Hippocampal formation (tissue), 2 donors: ENCODE data around the gene SRGN.
"Not testable (repeated sequence)": the region's sequence is repeated elsewhere in the genome, so short reads cannot be mapped to it uniquely, and the experiment has no call there.

ENCODE experiments used
- DNase-seq, 2 donors: peaks; one replicate each; lab custom pipeline; 2025; lab: John Stamatoyannopoulos, UW

The SRGN gene, protein sequence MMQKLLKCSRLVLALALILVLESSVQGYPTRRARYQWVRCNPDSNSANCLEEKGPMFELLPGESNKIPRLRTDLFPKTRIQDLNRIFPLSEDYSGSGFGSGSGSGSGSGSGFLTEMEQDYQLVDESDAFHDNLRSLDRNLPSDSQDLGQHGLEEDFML

DNA sequence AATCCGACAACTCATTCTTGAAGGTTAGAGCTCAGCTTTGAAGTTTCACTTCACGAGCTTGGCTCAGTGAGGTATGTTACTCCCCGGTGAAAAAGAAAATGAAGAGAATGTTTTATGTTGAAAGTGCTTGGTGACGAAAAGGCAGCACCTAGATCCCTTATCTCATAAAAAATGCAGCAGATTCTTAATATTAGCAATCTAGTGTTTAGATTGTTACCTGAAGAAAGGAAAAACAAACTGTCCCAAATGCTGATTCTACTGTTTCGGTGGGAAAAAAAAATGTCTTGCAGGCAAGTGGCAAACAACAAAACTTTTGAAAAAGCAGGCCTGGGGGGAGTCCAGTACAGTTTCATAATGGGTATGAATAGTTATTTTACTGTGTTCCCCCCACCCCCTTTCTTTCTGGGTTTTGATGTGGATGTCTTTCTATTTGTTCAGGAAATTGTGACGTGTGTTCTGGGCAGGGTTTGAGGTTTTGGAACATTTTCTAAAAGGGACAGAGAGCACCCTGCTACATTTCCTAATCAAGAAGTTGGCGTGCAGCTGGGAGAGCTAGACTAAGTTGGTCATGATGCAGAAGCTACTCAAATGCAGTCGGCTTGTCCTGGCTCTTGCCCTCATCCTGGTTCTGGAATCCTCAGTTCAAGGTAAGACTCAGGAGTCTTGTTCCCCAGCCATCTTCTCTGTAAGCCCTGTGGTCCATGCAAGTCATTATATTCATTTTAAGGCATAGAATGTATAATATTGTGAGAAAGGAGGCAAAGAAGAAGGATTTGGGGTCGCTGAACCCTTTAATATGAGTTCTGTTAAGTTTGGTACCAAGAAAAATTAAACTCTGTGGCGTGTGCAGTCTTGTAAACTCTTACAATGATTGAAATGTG lies at the start of gene SRGN:
TSS of gene SRGN (plus strand) at position 514 of the 881 bp plus-strand sequence. CDS start at position 569, 55 bp downstream.
- DNase-seq, result peak; percentile 3 to 15

DNA sequence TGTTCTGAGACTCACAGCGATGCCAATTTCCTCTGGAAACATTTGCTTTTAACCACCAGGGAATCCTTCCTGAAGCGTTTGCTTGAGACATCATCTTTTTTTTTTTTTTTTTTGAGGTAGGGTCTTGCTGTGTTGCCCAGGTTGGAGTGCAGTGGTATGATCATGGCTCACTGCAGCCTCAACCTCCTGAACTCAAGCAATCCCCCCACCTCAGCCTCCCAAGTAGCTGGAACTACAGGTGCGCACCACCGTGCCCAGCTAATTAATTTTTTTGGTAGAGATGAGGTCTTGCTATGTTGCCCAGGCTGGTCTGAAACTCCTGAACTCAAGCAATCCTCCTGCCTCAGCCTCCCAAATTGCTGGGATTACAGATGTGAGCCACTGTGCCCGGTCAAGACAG lies 47.0 kb upstream of the SRGN start:
- not testable (repeated sequence) for DNase-seq

DNA sequence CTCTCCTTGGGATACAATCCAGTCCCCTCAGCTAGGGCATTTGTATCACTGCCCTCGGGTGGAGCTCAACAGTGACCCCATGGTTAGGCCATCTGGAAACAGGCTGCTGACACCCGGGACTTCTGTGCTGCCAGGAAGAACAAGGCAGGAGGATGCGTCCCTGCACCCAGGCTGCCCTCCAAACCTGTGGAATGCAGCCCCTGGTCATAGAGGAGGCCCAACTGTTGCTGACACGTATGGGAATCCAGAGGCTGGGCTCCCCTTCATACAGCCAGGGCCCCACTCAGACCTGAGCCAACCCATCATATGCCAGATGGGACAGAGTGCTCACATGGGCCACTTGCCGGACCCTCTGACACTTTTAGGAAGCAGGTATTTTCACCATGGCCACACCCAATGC lies 45.5 kb upstream of the SRGN start:
- no peak for DNase-seq

DNA sequence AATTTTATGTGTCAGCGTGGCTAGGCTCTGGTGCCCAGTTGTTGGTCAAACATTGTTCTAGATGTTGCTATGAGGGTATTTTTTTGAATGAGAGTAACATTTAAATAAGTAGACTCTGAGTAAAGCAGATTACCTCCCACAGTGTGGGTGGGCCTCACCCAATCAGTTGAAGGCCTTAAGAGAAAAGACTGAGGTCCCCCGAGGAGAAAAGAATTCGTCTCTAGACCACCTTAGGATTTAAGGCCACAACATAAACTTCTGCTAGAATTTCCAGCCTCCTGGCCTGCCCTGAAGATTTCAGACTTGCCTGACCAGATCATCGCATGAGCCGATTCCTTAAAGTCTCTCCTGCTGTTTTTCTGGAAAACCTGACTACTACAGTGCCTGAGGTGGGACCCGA lies 45.1 kb upstream of the SRGN start:
- DNase-seq, result no peak

DNA sequence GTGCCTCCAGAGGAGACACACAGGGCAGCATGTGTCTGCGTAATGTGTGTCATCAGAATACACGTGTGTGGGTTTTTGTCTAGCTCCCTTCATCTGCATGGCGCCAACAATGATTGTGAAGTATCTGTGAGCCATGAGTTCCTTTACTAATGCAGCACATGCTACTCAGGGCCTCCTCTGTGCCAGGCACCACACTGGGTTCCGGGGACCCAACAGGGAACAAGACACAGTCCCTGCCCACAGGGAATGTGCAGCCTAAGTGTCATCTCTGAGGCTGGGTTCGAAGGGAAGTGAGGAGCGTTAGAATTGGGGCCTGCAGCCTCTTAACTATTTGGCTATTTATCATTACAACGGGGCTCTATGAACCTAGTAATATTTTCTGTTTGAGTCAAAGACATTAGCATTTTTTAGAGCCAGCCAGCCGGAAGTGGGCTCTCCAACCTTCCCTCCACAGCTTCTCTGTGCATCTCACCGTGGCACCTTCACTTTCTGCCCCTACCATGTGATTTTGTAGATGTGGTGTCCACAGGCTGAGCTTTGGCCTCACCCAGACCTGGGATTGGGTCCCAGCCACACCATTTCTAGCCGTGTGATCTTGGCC lies 43.9 kb upstream of the SRGN start:
- DNase-seq, result no peak

DNA sequence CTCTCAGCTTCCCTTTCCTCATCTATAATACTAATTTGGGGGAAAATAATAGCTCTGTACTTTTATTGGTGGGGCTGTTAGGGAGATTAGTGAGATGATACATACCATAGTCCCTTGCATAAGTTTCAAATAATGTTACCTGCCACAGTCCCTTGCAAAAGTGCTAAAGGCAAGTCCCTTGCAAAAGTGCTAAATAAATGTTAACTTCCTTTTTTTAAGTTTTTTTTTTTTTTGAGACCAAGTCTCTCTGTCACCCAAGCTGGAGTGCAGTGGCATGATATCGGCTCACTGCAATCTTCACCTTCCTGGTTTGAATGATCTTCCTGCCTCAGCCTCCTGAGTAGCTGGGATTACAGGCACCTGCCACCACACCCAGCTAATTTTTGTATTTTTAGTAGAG lies 43.4 kb upstream of the SRGN start:
- DNase-seq, result no peak

DNA sequence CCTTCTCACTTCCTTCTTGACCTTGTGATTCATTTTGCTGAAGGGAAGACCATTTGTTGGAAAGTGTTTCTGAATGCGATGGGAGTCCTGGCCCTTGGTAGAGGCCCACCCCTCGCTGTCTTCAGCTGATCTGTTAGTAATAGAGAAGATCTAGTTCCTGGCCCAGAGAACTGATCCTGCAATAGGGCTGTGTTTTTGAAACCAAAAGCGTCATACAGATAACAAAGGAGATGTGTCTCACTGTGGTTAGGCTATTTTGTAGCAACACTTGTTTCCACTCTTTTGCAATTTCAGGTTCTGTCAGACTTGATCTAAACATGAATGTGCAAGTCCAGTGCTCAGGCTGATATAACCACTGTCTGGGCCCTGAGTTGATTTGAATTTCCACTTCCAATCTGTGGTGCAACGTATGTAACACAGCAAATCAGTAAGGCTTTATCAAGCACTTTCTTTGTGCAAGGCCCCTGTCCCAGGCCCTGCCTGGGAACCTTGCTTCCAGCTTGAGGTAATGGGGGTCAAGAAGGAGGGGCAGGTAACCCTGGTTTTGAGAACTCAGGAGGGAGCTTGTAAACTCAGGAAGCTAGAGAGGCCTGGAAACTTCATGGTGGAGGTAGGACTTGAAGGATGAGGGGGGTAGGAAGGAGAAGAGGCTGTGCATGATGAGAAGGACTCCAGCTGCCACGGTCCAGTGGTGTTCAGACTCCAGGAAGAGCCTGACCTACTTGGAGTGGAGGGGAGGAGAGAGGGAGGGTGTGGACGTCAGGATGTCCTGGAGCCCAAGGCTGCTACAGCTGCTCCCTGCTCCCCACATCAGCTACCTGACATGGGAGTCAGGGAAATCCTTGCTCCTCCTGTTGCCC lies 42.2 kb upstream of the SRGN start:
- DNase-seq, result no peak

DNA sequence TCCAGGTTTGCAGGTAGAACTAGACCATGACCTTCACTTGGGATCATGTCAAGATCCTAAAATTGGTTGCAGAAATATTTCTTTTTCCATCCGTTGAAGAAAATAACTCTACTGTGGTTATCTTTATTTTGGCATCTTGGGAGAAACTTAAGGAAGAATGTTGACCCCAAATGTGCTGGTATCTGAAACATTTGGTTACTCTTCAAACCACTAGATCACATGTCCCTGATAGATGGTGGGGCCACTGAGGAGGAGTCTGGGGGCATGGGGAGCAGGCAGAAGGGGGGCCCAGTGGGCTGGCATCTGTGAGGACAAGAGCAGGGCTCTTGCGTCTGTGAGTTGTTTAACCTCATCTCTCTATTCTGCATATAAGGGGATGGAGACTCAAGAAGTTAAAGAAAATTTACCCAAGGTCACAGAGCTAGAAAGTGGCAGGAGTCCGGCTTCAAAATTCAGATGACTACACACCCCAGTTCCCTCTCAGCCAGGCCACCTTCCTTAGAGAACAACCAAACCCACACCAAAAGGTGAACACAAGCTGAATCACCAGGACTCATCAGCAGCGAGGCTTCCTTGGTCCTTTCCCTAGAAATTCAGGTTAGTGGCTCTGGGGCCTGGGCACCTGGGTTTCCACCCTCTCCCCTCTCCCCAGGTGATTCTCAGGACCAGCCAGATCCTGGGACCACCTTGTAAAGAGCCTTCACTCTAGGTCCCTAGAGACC lies 40.6 kb upstream of the SRGN start:
- no peak for DNase-seq

DNA sequence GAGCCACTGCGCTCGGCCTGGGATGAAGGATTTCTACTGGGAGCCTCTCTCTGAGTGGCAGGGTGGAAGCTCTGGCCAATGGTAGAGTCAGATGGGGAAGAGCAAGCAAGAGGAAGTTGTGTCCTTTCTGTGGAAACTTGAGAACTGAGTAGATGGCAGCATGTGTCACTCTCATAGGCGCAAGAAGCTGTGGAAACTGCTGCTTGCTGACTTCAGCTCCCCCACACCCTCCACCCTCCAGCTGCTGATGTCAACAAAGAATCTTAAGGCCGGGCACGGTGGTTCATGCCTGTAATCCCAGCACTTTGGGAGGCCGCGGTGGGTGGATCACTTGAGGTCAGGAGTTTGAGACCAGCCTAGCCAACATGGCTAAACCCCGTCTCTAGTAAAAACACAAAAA lies 39.8 kb upstream of the SRGN start:
- DNase-seq, result peak in 1 of 2 donors; percentile 47

DNA sequence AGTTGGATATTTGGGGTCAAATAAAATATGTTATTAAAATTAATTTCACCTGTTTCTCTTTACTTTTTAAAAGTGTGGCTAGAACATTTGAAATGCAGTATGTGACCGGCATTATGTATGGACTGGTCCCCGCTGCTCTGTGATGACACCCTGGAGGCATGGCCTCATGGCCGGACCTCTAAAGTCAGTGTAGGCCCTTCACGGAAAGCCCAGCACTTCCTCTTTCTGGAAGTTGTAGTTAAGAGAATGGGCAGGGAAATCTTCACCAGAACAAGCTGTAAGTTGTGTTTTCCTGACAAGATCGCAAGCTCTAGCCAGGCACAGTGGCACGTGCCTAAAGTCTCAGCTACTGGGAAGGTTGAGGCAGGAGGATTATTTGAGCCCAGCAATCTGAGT lies 38.3 kb upstream of the SRGN start:
- no peak for DNase-seq

DNA sequence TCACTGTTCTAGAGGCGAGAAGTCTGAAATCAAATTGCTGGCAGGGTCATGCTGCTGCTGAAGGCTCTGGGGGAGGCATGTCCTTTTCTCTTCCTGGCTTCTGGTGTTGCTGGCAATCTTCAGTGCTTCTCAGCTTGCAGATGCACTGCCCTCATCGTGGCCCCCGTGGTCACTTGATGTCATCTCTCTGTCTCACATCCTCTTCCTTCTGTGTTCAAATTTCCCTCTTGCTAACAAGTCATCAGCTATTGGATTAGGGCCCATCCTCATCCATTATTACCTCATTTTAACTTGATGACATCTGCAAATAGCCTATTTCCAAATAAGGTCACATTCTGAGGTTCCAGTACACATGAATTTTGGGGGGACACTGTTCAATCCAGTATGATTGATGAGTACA lies 36.6 kb upstream of the SRGN start:
- no peak for DNase-seq

DNA sequence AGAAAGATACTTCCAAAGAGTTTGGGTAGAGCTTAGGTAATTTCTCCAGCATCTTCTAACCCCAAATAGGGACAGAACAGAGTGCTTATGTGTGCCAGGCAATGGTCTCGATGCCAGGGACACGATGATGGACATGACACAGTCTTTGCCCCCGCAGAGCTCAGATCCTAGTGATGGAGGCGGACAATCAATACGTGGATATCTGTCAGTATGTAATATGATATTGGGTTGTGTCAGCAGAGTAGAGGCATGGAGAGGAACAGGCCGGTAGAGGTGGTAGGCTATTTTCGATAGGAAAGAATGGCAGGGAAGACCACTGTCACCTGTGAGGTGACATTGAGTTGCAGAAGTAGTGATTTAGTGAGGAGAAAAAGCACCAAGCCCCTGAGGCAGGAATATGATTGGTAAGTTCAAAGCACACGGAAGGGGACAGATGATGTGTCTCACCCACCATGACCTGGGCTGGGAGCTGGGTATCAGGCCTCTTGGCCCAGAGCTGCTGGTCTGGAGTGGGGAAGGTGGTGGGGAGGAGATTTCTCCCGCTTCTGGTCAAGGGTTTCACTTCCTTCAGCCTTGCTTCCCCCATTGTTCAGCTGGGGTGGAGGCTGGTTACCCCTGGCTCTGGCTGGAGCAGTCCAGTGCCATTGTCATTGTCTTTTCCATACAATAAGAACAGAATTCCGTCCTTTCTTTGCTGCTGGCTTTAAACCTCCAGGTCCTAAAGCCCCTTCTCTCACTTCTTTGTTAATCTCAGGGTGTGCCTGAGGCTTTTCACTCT lies 36.0 kb upstream of the SRGN start:
- peak in 1 of 2 donors; percentile 5 for DNase-seq

DNA sequence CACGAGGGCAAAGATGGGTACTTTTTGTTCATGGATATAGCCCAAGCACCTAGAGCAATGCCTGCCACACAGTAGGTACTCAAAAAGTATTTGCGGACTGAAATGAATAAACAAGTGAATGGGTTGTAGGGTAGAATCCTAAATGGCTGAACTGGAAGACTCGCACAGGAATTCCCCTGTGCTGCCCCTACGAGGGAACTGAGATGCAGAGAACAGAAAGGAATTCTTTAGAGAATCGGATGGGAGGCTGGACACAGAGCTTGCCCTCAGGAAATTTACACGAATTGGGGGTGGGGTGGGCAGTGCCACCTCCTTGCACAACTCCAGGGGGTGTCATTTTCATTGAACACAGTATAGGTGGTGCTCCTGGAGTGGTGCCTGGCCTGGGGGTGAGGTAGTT lies 35.2 kb upstream of the SRGN start:
- DNase-seq, result no peak

DNA sequence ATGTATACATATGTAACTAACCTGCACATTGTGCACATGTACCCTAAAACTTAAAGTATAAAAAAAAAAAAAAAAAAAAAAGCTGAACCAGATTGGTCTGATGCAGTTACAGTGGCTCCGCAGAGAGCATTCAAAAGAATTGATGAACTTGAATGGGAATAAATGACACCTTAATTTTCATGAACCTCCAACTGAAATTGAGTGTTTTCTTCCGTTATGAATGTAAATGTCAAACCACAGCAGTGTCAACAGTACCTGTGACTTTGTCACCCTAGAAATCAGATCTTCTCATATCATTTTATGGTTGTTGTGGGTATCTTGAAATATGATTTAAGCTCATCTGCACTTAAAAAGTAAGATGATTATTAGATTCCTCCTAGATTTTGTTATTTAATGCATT lies 32.7 kb upstream of the SRGN start:
- no peak for DNase-seq

DNA sequence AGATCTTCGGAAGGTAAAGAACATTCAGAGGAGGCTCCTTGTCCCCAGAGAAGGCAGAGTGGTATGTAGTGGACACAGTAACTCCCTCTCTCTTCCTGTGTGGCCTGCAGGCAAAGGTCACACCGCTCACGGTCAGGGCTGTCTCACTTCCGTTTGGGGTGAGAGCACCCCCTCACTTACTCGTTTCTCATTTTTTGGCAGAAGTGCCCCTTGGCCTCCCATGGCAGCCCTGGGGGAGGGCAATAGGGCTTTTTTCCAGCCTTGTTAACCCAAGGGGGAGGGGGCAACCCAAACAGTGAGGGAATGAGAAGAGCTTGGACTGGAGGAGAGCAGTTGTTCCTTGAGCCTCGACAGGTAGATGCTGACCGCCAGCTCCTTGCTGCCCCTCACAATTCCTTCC lies 31.8 kb upstream of the SRGN start:
- DNase-seq, result no peak

DNA sequence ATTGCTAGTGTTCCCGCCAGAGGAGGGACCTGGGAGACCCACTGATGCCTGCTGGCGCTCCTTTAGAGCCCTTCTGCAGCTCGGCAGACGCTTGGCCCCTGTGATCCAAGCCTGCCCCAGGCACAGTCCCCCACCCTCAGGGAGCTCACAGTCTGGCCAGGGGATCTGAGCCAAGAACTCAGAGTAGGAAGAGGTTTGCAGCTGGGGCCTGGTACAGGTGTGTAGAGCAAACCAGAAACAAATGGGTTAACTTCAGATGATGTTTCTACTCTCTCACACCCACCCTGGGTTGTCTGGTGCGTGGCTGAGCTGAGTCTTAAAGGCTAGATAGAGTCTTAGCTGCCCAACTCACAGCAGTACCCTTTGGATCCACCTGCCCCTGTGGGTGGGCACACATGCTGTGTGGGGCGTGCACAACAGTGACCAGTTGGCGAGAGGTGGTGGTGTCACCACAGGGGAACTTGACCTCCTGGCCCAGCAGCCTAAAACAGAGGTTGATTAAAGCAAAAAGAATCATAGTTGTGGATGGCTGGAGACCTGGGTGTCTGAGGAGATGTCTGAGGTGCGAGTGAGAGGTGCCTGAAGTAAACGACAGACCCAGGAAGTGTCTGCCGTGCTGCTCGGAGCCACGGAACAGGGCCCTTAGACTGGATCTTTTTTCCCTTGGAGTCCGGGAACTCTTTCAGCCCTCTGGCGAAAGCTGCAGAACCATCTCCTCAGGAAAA lies 31.2 kb upstream of the SRGN start:
- no peak for DNase-seq

DNA sequence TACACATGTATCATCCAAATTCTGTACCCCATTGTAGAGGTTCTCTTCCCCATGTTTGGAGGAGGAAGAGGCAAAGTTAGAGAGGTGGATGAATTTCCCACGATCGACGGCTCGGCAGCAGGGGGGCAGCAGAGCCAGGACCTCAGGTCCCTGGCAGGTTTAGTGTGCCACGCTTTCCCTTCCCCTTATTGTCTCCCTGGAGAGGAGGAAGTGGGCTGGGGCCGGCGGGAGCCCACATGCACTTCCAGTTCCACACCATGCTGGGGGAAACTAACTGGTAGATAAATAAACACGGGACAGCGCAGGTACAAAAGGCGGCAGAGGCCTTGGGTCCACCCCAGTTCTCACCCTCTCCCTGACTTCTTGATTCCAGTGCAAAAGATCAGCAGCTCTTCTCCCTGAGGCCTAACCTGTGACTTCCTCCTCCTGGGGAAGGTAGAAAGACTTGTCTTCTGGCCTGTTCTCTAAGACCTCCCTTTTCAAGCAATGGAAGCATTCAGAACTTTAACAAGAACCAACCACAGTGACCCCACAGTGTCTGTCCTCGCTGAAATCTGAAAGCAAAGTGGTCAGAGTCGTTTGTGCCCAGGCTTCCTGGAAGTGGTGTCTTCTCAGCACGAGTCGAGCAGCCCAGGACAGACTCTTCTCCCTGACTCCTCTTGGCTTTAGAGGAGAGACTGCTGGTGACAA lies 30.5 kb upstream of the SRGN start:
- peak in 1 of 2 donors; percentile 26 for DNase-seq

DNA sequence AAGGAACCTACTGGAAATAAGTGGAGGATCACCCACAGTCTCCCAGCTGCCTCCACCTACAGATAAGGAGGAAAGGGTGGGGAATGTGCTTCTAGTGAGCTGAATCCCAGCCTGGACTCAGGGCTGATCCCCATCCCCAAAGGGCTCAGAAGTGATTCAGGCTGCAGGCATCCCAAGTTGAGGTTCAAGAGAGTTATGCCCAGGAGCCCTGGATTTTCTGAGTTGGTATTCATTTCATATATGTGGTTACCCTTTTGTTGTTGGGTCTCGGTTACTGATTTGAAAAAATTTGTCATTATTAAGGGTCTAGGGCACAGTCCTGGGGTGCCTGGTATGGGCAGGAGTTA lies 30.0 kb upstream of the SRGN start:
- no peak for DNase-seq

DNA sequence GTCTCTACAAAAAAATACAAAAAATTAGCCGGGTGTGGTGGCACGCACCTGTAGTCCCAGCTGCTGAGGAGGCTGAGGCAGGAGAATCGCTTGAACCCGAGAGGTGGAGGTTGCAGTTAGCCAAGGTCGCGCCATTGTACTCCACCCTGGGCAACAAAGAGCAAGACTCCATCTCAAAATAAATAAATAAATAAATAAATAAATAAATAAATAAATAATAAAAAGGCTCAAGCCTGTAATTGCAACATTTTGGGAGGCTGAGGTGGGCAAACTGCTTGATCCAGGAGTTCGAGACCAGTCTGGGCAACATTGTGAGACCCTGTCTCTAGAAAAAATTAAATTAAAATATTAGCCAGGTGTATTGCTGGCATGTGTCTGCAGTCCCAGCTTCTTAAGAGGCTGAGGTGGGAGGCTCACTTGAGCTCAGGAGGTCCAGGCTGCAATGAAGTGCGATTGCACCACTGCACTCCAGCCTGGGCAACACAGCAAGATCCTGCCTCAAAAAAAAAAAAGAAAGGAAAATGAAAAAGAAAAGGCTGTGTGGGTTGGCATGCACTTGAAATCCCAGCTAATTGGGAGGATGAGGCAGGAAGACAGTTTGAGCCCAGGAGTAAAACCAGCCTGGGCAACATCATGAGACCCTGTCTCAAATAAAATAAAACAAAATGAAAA lies 27.6 kb upstream of the SRGN start:
- DNase-seq, result no peak
